HG02623 (cell line): ENCODE measurements around the gene CLIP2.
"Not testable (repeated sequence)": the region's sequence is repeated elsewhere in the genome, so short reads cannot be mapped to it uniquely, and the experiment has no call there.

Experiments
- ATAC-seq: cut with Tn5 transposase; IDR thresholded peaks from one replicate; pipeline ENCODE4 v1.9.1; 2021; ENCODE audit warnings: moderate library complexity; ENCODE audit not compliant: unreplicated experiment

Gene CLIP2

GRCh38 chr7:74325210-74325565 is 36.0 kb downstream of the CLIP2 start:
- ATAC-seq, result no peak

GRCh38 chr7:74329225-74329624 is 40.0 kb downstream of the CLIP2 start:
- no peak for ATAC-seq

- no peak for ATAC-seq
Observed at GRCh38 chr7:74332373-74333176, 43.4 kb downstream of the CLIP2 start.

GRCh38 chr7:74334030-74334429 is 44.8 kb downstream of the CLIP2 start:
- ATAC-seq, result no peak

- no peak for ATAC-seq
Observed at GRCh38 chr7:74337926-74338325, 48.7 kb downstream of the CLIP2 start.

- ATAC-seq, result no peak
Observed at GRCh38 chr7:74338366-74339108, 49.3 kb downstream of the CLIP2 start.

GRCh38 chr7:74339648-74340047 is 50.4 kb downstream of the CLIP2 start:
- not testable (repeated sequence) for ATAC-seq

- no peak for ATAC-seq
Observed at GRCh38 chr7:74343281-74344131, 54.3 kb downstream of the CLIP2 start.

GRCh38 chr7:74344132-74344496 is 54.9 kb downstream of the CLIP2 start:
- no peak for ATAC-seq

GRCh38 chr7:74344786-74345185 is 55.6 kb downstream of the CLIP2 start:
- no peak for ATAC-seq

- no peak for ATAC-seq
Observed at GRCh38 chr7:74345970-74346369, 56.8 kb downstream of the CLIP2 start.

- ATAC-seq, result no peak
Observed at GRCh38 chr7:74349621-74350020, 60.4 kb downstream of the CLIP2 start.

- no peak for ATAC-seq
Observed at GRCh38 chr7:74350751-74351150, 61.5 kb downstream of the CLIP2 start.

GRCh38 chr7:74351836-74352235 is 62.6 kb downstream of the CLIP2 start:
- ATAC-seq, result no peak

- ATAC-seq, result not testable (repeated sequence)
Observed at GRCh38 chr7:74352551-74353138, 63.4 kb downstream of the CLIP2 start.

- ATAC-seq, result no peak
Observed at GRCh38 chr7:74354009-74354408, 64.8 kb downstream of the CLIP2 start.

GRCh38 chr7:74355091-74355490 is 65.9 kb downstream of the CLIP2 start:
- no peak for ATAC-seq

GRCh38 chr7:74356589-74357315 is 67.5 kb downstream of the CLIP2 start:
- no peak for ATAC-seq

GRCh38 chr7:74360008-74360407 is 70.8 kb downstream of the CLIP2 start:
- ATAC-seq, result no peak

- ATAC-seq, result no peak
Observed at GRCh38 chr7:74362266-74362665, 73.1 kb downstream of the CLIP2 start.
